HepG2 (cell line): ENCODE data around the gene ATRAID. TPM values are rescaled to one million over a fixed set of nuclear protein-coding genes. Genes with fewer than 3 reads are reported as not detected.

Experiments
- ATAC-seq: fragments of 200-7000 bp; cut with Tn5 transposase; 3 replicates; pipeline ENCODE4 v1.9.1; 2020; ENCODE audit warnings: mild to moderate bottlenecking, moderate library complexity
- BruUV-seq: library from RNA; stranded (reverse); fragments of 400-500 nt; replicated peaks from 2 replicates; lab custom pipeline; 2021; lab: Mats Ljungman, UMichigan
- CTCF ChIA-PET: fragments of 300-600 bp; formaldehyde crosslinking; extraction: SDS; loops from one replicate; lab custom pipeline; 2021; ENCODE audit warnings: low total read pairs, inconsistent platforms, low intra/inter-chr PET ratio; lab: Yijun Ruan, JAX
- POLR2A ChIA-PET: fragments of 350-600 bp; sonication (Branson Sonifier 250); formaldehyde crosslinking; loops from one replicate; lab custom pipeline; 2020; ENCODE audit warnings: antibody characterized with exemption, inconsistent platforms; lab: Yijun Ruan, JAX
- DNase-seq: peaks from one replicate; pipeline ENCODE4 v3.0.0-alpha.2; 2015; ENCODE audit warnings: low spot score
- FAIRE-seq: peaks from 3 replicates; lab custom pipeline; 2011; peaks lifted over from hg19 to GRCh38; lab: Jason Lieb, UNC
- H2AFZ ChIP-seq: one replicate; pipeline ENCODE4 v1.6.1; 2011; ENCODE audit warnings: low read length, inconsistent platforms
- H3K27ac ChIP-seq: fragments of 300-600 bp; 3 replicates; pipeline ENCODE4 v1.8.0; 2011; ENCODE audit warnings: mixed run types, mild to moderate bottlenecking, mixed read lengths, low read length, inconsistent platforms; ENCODE audit not compliant: insufficient read depth; ENCODE audit errors: extremely low read length
- H3K27me3 ChIP-seq, 2 experiments: fragments of 200-600 bp in 1 of 2; 2 replicates in 1 of 2; 3 replicates in 1 of 2; pipeline versions ENCODE4 v1.6.0 to v1.8.0; 2011; ENCODE audit warnings: low read length in 2 of 2, mild to moderate bottlenecking in 2 of 2, moderate library complexity in 2 of 2, inconsistent platforms in 1 of 2; ENCODE audit not compliant: insufficient read depth in 2 of 2, control insufficient read depth in 1 of 2
- H3K36me3 ChIP-seq, 2 experiments: fragments of 200-600 bp in 1 of 2; replicated peaks in 1 of 2; 2 replicates in 1 of 2; 3 replicates in 1 of 2; pipeline versions ENCODE4 v1.5.1 to v1.8.0; 2011; ENCODE audit warnings: low read length in 2 of 2, inconsistent platforms in 1 of 2; ENCODE audit not compliant: insufficient read depth in 2 of 2, control insufficient read depth in 1 of 2
- H3K4me1 ChIP-seq: 2 replicates; pipeline ENCODE4 v1.5.1; 2012; ENCODE audit warnings: low read length, inconsistent platforms; ENCODE audit not compliant: insufficient read depth
- H3K4me2 ChIP-seq: 2 replicates; pipeline ENCODE4 v1.6.0; 2011; ENCODE audit warnings: low read depth, low read length, inconsistent platforms
- H3K4me3 ChIP-seq, 3 experiments: fragments of 200-600 bp in 1 of 3; sonication (generic), shearing (Covaris generic) in 1 of 3; replicated peaks in 1 of 3; 2 replicates each; pipeline ENCODE4 v1.5.1; 2011 to 2016; ENCODE audit warnings: low read length in 3 of 3, inconsistent platforms in 2 of 3, low read depth in 2 of 3, mild to moderate bottlenecking in 2 of 3, control low read depth in 1 of 3, mixed read lengths in 1 of 3; ENCODE audit not compliant: insufficient read depth in 1 of 3
- H3K79me2 ChIP-seq: one replicate; pipeline ENCODE4 v1.6.1; 2011; ENCODE audit warnings: low read length, inconsistent platforms; ENCODE audit not compliant: insufficient read depth
- H3K9ac ChIP-seq: 2 replicates; pipeline ENCODE4 v1.6.0; 2011; ENCODE audit warnings: mild to moderate bottlenecking, low read depth, low read length, inconsistent platforms; ENCODE audit not compliant: insufficient read depth
- H3K9me3 ChIP-seq: 2 replicates; pipeline ENCODE4 v1.5.1; 2012; ENCODE audit warnings: mild to moderate bottlenecking, low read length
- H4K20me1 ChIP-seq: 2 replicates; pipeline ENCODE4 v1.6.0; 2011; ENCODE audit warnings: inconsistent platforms, mild to moderate bottlenecking, low read length, moderate library complexity; ENCODE audit not compliant: insufficient read depth
- ARNT2 ChIP-seq: sonication (generic); formaldehyde crosslinking; IDR thresholded peaks from 2 replicates; pipeline ENCODE4 v1.8.0; 2022; ENCODE audit warnings: mild to moderate bottlenecking, low read depth, missing genetic modification reagents, moderate library complexity
- GATAD2A ChIP-seq: IDR thresholded peaks from 2 replicates; pipeline ENCODE4 v1.6.1; 2016
- KDM1A ChIP-seq: IDR thresholded peaks from 2 replicates; pipeline ENCODE4 v1.6.1; 2016; ENCODE audit warnings: missing compliant biosample characterization
- RAD51 ChIP-seq: fragments of 450-650 bp; IDR thresholded peaks from 2 replicates; pipeline ENCODE4 v1.6.1; 2016; ENCODE audit warnings: borderline replicate concordance
- SAFB2 ChIP-seq: sonication (generic); formaldehyde crosslinking; IDR thresholded peaks from 2 replicates; pipeline ENCODE4 v1.5.1; 2020; ENCODE audit warnings: missing genetic modification reagents, low read depth, mild to moderate bottlenecking, borderline replicate concordance
- SUZ12 ChIP-seq: fragments of 150-350 bp; IDR thresholded peaks from 2 replicates; pipeline ENCODE4 v1.6.1; 2014; ENCODE audit warnings: low read depth, low read length
- ZNF501 ChIP-seq: sonication (generic); formaldehyde crosslinking; IDR thresholded peaks from 2 replicates; pipeline ENCODE4 v1.5.1; 2020; ENCODE audit warnings: mild to moderate bottlenecking, moderate library complexity, missing genetic modification reagents
- WGBS: methylation state at CpG from one replicate; pipeline ENCODE4 v1.1.6; 2017; ENCODE audit warnings: low lambda C conversion rate; 5-methylcytosine and 5-hydroxymethylcytosine counted together
- in situ Hi-C: cut with HindIII; loops from 2 replicates; pipeline ENCODE4 v1.10.0; 2017; ENCODE audit warnings: low pct_unique_long_range_greater_than_20kb; ENCODE audit not compliant: extremely low pct_ligation_motif_present
- intact Hi-C: fragments of 100-400 bp; cut with micrococcal nuclease; formaldehyde crosslinking; loops from one replicate; pipeline ENCODE4 v1.10.0; 2022; ENCODE audit not compliant: unreplicated experiment
- polyA plus RNA-seq, 8 experiments: library from polyadenylated mRNA; depleted of rRNA in 3 of 8; stranded (reverse) in 7 of 8; unstranded in 1 of 8; fragments of >200 nt; fragmentation: Illumina TruSeq in 4 of 8; extraction: Trizol in 4 of 8; gene quantifications; 2 replicates each; pipeline versions ENCODE4 v1.2.1 to v1.2.3, GENCODE V29; 2011 to 2016; ENCODE audit warnings: low read depth in 4 of 8, missing spikeins in 1 of 8, mixed read lengths in 1 of 8; ENCODE audit not compliant: insufficient read depth in 1 of 8
- total RNA-seq, 5 experiments: library from RNA; depleted of rRNA; stranded (reverse); fragments of >200 nt; fragmentation: Illumina TruSeq; extraction: Trizol; gene quantifications; 2 replicates each; pipeline ENCODE4 v1.2.3, GENCODE V29; 2016; ENCODE audit warnings: low read depth in 1 of 5

ATRAID gene
- total and polyA plus RNA-seq, 2 of the 13 experiments (the other 11 are each of a cell fraction or from before 2014, with no cell fraction given): 207 to 382 TPM

- no peak for TF ChIP-seq SAFB2 (CRISPR knock-in tag)
- TF ChIP-seq ZNF501 (CRISPR knock-in tag): 0 out of 2 replicates have a peak, but pooled peaks have one; percentile 32
- no peak for TF ChIP-seq RAD51
- no peak for TF ChIP-seq KDM1A (CRISPR knock-in tag)
- peak; percentile 70; the same call in 1 of the 2 replicates for TF ChIP-seq GATAD2A (CRISPR knock-in tag)
These were observed 26.4 kb upstream of the ATRAID start (continued) for GRCh38 chr2:27185331-27186026.

- no peak for FAIRE-seq
- DNase-seq: no peak
- 82% methylated on average over 6 of the region's 6 CpGs for WGBS
- peaks cover 64% of the 10 kb centered on the region for H3K4me1 ChIP-seq
- no peaks in the 10 kb centered on the region for H3K79me2 ChIP-seq
- no peak overlapping the region for H3K4me2 ChIP-seq
- ATAC-seq: no peak
- H4K20me1 ChIP-seq: no peaks in the 10 kb centered on the region
- intact Hi-C loops: no loop called here
- CTCF ChIA-PET: no interaction called here
- no peak overlapping the region for H3K4me3 ChIP-seq
- H3K36me3 ChIP-seq: no peaks in the 10 kb centered on the region
- H3K27ac ChIP-seq: peak overlapping the region; percentile 63
- POLR2A ChIA-PET: interaction anchor here (1.3 to 2.5 kb wide), 5 partner anchors 9 to 91 kb away, joined by 4 to 7 read pairs (median 6); partner anchors contain the start of genes ATRAID and PREB
- no peak overlapping the region for H2AFZ ChIP-seq
- TF ChIP-seq ARNT2 (CRISPR knock-in tag) (0 out of 2 replicates have a peak, but pooled peaks have one; percentile 5), SUZ12 (no peak)
- H3K27me3 ChIP-seq: no peaks in the 10 kb centered on the region
- BruUV-seq: no TSS peak
- in situ Hi-C loops: loop anchor here (5.0 kb wide), 1 partner anchor 34 kb away; no protein-coding TSS in a partner anchor
- no peak overlapping the region for H3K9ac ChIP-seq
- H3K9me3 ChIP-seq: no peaks in the 10 kb centered on the region
These were observed 25.1 kb upstream of the ATRAID start for GRCh38 chr2:27186613-27187345.
